Activated T-cell treated with anti-CD3 and anti-CD28 coated beads for 24 hours (primary cell): ENCODE results near the gene ATL3.
"Not testable (repeated sequence)": the region's sequence is repeated elsewhere in the genome, so short reads cannot be mapped to it uniquely, and the experiment has no call there.

Experiments
- DNase-seq: peaks from one replicate; pipeline ENCODE4 v3.0.0-alpha.2; 2020; ENCODE audit warnings: low read depth

ATL3 gene

GRCh38 chr11:63681321-63682065, 10.3 kb upstream of the ATL3 start, which contains the start of gene RTN3:
RTN3 (plus strand) TSS chr11:63681500; CDS start chr11:63681637, 137 bp downstream.
- DNase-seq, result peak; percentile 98

GRCh38 chr11:63680834-63681320, 9.7 kb upstream of the ATL3 start:
- DNase-seq, result peak; percentile 16

DNA sequence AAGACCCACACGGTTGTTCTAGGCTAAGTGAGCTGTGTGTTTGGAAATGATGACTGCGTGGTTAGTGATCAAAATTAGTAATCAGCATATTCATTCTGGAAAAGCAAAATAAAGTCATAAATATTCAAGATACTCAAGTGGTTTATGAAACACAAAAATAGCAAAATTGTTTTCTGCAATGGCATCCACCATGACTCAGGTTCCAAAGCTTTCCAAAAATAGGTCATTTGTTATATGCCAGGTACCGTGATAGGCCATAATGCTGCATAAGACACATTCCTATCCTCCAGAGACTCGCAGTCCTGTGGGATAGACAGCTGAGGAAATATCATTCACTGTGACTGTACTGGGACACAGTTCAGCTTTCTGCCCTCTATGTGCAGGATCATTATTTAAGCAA, 2.4 kb upstream of the ATL3 start:
- DNase-seq, result no peak

DNA sequence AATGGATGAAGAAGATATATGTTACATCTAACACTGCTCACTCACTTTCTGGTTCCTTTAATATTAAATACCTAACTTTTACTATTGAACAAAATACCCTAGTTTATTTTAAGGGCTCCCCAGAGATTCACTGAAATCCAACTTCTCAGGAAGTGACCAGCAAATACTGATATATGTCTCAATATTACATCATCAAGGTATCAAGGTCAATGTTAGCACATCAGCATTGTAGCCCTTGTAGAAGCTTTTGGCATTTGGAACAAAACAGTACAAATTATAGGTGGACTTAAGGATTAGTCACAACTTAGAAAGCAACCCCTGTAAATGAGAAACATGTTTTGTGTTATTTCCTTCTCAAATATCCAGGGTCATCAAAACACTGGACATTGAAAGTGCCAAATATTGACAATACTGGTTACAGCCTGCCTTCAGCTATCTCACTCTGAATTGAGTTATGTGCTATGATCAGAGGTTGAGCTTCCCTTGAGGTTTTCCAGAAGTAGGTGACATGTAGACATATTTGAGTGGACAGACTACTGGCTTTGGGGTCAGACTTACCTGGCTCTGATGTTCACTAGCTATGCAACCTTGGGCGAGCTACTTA, 1.9 kb upstream of the ATL3 start:
- no peak for DNase-seq

DNA sequence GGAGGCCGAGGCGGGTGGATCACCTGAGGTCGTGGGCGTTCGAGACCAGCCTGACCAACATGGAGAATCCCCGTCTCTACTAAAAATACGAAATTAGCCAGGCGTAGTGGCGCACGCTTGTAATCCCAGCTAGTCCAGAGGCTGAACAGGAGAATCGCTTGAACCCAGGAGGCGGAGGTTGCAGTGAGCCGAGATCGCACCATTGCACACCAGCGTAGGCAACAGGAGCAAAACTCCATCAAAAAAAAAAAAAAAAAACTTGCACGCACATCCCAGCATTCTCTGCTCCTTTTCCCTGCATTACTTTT, 934 bp upstream of the ATL3 start:
- no peak for DNase-seq

DNA sequence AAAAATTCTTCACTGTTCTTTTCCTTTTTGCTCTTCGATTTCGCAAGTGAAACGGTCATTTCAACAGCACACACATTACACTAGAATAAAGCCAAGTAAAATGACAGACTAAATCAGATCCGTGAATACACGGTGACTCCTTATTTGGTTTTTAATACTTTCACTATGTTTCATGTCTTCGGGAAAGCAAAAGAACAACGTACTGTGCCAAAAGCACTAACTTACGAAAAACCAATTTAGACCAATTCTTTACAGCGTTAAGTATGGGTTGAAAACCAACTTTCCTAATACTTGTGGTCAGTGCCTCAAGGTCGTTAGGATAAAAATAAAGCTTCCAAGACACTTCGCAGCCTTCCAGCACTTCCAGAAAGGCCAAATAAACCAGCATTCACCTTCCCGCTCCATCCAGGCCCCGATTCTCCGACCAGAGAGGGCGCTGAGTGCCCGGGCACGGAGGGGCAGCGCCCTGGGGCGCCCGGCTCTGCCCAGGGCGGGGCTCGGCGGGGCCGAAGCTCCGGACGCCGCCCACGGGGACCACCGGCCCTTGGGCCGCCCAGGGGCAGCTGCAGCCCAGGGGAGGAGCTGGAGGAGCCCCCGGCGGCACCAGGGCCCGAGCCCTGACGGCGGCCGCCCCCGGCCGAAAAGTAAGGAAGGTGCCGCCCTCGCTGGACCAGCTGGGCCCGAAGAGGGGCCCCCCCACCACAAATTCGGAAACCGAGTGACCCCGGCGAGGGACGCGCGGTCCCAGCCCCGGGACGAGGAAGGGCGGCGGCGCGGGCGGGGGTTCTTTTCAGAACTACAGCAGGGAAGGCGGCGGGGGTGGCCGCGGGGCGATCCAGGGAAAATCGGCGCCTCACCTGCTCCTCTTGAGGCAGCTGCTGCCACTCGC, 499 bp downstream of the ATL3 start:
- DNase-seq, result peak; percentile 11

DNA sequence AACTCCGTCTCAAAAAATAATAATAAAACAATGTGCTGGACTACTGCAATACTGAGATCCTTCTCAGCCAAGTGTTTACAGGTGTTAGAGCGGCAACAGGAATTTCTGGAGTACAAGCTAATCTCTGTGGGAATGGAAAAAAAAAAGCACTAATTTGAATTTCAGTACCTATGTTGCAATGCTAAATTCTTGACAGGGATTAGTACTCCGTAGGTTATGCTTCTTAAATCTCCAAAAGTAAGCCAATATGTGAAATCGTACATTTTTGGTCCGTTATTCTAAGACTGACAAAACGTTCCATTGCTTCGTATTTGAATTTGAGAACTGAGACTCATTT, 1.1 kb downstream of the ATL3 start:
- no peak for DNase-seq

- peak; percentile 4 for DNase-seq
These were observed 3.0 kb downstream of the ATL3 start for GRCh38 chr11:63667995-63668795.

- DNase-seq, result no peak
These were observed 4.3 kb downstream of the ATL3 start for GRCh38 chr11:63666874-63667273.

DNA sequence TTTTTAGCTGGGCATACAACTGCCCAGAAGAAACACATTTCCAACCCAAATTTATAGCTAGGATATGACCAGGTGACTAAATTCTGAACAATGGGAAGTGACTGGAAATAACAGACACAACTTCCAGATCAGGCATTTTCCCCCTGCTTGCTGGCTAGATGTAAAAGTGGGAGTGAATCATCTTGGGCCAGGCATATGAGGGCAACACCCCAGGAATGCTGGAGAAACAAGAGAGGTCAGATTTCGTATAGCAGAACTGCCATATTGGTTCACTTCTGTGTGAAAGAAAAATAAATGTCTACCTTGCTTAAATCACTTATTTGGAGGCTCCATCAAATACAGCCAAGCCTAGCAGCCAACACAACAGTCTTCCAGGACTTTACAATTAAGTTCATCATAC, 7.4 kb downstream of the ATL3 start:
- DNase-seq, result no peak

DNA sequence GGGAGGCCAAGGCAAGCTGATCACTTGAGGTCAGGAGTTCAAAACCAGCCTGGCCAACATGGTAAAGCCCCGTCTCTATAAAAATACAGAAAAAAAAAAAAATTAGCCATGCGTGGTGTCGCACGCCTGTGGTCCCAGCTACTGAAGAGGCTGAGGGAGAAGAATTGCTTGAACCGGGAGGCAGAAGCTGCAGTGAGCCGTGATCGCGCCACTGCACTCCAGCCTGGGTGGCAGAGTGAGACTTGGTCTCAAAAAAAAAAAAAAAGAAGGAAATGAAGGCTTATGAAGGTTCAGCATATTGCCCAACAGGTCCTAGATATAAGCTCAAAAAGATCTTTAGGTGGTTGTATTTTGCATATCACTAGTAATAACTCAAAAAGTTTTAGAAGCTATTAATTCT, 10.2 kb downstream of the ATL3 start:
- no peak for DNase-seq

- no peak for DNase-seq
These were observed 18.5 kb downstream of the ATL3 start for GRCh38 chr11:63652671-63653070.

GRCh38 chr11:63643205-63643604, 28.0 kb downstream of the ATL3 start:
- no peak for DNase-seq

- DNase-seq, result no peak
These were observed 29.4 kb downstream of the ATL3 start for GRCh38 chr11:63641727-63642126.

- no peak for DNase-seq
These were observed 31.9 kb downstream of the ATL3 start for GRCh38 chr11:63639199-63639832.

DNA sequence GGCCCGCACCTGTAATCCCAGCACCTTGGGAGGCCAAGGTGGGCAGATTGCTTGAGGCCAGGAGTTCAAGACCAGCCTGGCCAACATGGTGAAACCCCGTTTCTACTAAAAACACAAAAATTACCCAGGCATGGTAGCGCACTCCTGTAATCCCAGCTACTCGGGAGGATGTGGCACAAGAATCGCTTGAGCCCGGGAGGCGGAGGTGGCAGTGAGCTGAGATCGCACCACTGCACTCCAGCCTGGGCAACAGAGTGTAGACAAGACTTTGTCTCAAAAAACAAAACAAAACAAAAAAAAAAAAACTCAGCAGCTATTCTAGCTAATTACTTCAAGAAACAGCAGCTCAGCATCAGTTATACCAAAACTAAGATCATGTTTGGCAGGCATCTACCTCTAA, 32.7 kb downstream of the ATL3 start:
- not testable (repeated sequence) for DNase-seq

DNA sequence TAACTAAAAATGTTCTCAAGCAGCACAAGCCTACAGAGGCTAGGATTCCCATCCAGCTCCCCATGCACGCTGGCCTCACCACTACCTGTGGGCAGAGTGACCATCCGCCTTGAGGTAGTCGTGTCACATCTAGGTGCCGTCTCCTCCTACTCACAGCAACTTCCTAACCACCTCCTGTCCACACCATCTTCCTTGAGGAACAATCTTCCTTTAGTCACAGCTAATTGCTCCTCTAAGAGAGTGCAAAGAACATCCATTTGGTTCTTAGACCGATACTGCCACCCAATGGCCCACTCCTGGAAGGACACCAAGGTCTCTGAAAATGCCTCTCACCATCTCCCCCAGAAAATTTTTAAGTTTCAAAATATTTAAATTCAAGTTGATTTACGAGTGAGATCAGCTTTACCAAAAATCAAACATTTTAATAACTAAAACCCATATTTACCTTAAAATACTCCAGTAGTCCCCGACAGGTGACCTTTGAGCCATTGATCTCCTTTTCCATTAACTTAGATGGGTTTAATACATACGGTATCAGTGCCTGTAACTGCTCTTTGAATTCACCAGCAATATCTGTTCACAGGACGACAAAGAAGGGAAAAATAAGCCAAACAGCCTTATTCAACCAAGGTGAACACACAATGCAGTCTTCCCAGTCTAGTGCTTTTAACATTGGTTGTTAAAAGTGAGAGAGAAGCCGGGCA, 35.3 kb downstream of the ATL3 start:
- peak; percentile 48 for DNase-seq

- DNase-seq, result no peak
These were observed 41.8 kb downstream of the ATL3 start for GRCh38 chr11:63629426-63629825.

- DNase-seq, result no peak
These were observed 47.5 kb downstream of the ATL3 start for GRCh38 chr11:63623513-63624140.

GRCh38 chr11:63622323-63622722, 48.9 kb downstream of the ATL3 start:
- DNase-seq, result no peak

- no peak for DNase-seq
These were observed 50.1 kb downstream of the ATL3 start for GRCh38 chr11:63621071-63621470.
